ENCODE measurements around the gene PRAC2. TPM values are rescaled to one million over a fixed set of nuclear protein-coding genes. Genes with fewer than 3 reads are reported as not detected.

Gene PRAC2
- total and polyA plus RNA-seq, 2 of the 13 experiments (the other 11 are each of a cell fraction or from before 2014, with no cell fraction given) = not detected

DNA sequence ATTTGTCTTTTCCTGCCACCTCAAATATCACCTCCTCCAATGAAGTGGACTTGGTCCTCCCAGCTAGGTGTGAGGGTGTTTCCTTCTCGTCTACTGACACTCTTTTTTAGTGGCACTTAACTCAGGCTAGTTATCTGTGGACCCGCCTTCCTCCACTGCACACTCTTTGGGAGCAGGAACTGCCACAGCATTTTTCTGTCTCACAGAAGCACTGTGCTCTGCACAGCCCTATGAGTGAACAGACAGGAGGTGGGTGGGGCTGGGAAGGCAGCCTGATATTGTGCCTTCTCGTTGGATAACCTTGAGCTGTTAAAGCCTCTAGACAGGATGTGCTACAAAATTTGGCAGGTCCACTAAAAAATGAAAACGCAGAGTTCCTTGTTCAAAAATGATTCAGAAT lies 37.4 kb downstream of the PRAC2 start:
- intact Hi-C loops (cut with micrococcal nuclease; ENCODE audit: unreplicated experiment) = no loop called here
- no peaks in the 10 kb centered on the region for H3K4me1 ChIP-seq (ENCODE audit: insufficient read depth, low read length)
- no peaks in the 10 kb centered on the region for H3K79me2 ChIP-seq (ENCODE audit: insufficient read depth, low read length)
- WGBS (ENCODE audit: low lambda C conversion rate) = 14% methylated on average over 4 of the region's 4 CpGs
- H3K4me2 ChIP-seq (ENCODE audit: low read depth, low read length) = no peak overlapping the region
- FAIRE-seq (no peak), ATAC-seq (no peak), DNase-seq (ENCODE audit: low spot score) (no peak)
- H3K36me3 ChIP-seq (replicated peaks in 1 of 2; ENCODE audit: control insufficient read depth in 1 of 2, insufficient read depth in 2 of 2, low read length in 2 of 2) = no peaks in the 10 kb centered on the region
- peaks cover 1 to 41% of the 10 kb centered on the region in 2 experiments; a peak in 4 of 5 replicates for H3K27me3 ChIP-seq (ENCODE audit: control insufficient read depth in 1 of 2, insufficient read depth in 2 of 2, low read length in 2 of 2)
- no peak overlapping the region for H3K9ac ChIP-seq (ENCODE audit: insufficient read depth, low read depth, low read length)
- no peaks in the 10 kb centered on the region for H4K20me1 ChIP-seq (ENCODE audit: insufficient read depth, low read length)
- H3K27ac ChIP-seq (ENCODE audit: extremely low read length, insufficient read depth, low read length) = no peak overlapping the region
- in situ Hi-C loops (cut with HindIII; ENCODE audit: extremely low pct_ligation_motif_present, low pct_unique_long_range_greater_than_20kb) = no loop called here
- TF ChIP-seq ZNF282 (IDR thresholded peaks at IDR 0.05; ENCODE audit: partially characterized antibody) (no peak), ETV6 (CRISPR knock-in tag; conservative IDR thresholded peaks at IDR 0.05) (no peak), NFIC (IDR thresholded peaks at IDR 0.05; ENCODE audit: low read length) (no peak), HNRNPH1 (optimal IDR thresholded peaks at IDR 0.05; ENCODE audit: low read depth, low read length) (no peak), NR1H2 (CRISPR knock-in tag; IDR thresholded peaks at IDR 0.05; ENCODE audit: borderline replicate concordance, low read depth) (no peak)
- TF ChIP-seq, protein P1, sequence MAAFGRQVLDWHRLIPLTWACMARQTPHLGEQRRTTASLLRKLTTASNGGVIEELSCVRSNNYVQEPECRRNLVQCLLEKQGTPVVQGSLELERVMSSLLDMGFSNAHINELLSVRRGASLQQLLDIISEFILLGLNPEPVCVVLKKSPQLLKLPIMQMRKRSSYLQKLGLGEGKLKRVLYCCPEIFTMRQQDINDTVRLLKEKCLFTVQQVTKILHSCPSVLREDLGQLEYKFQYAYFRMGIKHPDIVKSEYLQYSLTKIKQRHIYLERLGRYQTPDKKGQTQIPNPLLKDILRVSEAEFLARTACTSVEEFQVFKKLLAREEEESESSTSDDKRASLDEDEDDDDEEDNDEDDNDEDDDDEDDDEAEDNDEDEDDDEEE (CRISPR knock-in tag; IDR thresholded peaks at IDR 0.05) = no peak
- TF ChIP-seq, protein P2, sequence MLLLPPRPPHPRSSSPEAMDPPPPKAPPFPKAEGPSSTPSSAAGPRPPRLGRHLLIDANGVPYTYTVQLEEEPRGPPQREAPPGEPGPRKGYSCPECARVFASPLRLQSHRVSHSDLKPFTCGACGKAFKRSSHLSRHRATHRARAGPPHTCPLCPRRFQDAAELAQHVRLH (CRISPR knock-in tag; IDR thresholded peaks at IDR 0.05; ENCODE audit: borderline replicate concordance, low read depth) = no peak
- TF ChIP-seq, protein P3, sequence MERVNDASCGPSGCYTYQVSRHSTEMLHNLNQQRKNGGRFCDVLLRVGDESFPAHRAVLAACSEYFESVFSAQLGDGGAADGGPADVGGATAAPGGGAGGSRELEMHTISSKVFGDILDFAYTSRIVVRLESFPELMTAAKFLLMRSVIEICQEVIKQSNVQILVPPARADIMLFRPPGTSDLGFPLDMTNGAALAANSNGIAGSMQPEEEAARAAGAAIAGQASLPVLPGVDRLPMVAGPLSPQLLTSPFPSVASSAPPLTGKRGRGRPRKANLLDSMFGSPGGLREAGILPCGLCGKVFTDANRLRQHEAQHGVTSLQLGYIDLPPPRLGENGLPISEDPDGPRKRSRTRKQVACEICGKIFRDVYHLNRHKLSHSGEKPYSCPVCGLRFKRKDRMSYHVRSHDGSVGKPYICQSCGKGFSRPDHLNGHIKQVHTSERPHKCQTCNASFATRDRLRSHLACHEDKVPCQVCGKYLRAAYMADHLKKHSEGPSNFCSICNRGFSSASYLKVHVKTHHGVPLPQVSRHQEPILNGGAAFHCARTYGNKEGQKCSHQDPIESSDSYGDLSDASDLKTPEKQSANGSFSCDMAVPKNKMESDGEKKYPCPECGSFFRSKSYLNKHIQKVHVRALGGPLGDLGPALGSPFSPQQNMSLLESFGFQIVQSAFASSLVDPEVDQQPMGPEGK (CRISPR knock-in tag; IDR thresholded peaks at IDR 0.05) = no peak
- H2AFZ ChIP-seq (ENCODE audit: low read length) = no peak overlapping the region
- BruUV-seq (replicated peaks) = no TSS peak
- CTCF ChIA-PET (ENCODE audit: low intra/inter-chr PET ratio, low total read pairs) = no interaction called here
- no peak overlapping the region for H3K4me3 ChIP-seq (replicated peaks in 1 of 3; ENCODE audit: insufficient read depth in 1 of 3, low read depth in 2 of 3, low read length in 3 of 3)
- POLR2A ChIA-PET = no interaction called here
- H3K9me3 ChIP-seq (ENCODE audit: low read length) = no peaks in the 10 kb centered on the region

Data from HepG2 (cell line).